GM19351 (cell line): ENCODE results near the gene DNAJC22.
"Not testable (repeated sequence)": the region's sequence is repeated elsewhere in the genome, so short reads cannot be mapped to it uniquely, and the experiment has no call there.

ENCODE experiments used
- ATAC-seq: cut with Tn5 transposase; IDR thresholded peaks from one replicate; pipeline ENCODE4 v1.9.1; 2021; ENCODE audit warnings: mild to moderate bottlenecking, moderate library complexity; ENCODE audit not compliant: unreplicated experiment

Gene DNAJC22

GRCh38 chr12:49346659-49347310 lies at the start of gene DNAJC22:
DNAJC22 (plus strand) TSS chr12:49346888; CDS start chr12:49348873, 1,985 bp downstream.
- no peak for ATAC-seq

GRCh38 chr12:49297695-49298060 lies 49.0 kb upstream of the DNAJC22 start:
- ATAC-seq: no peak

DNA sequence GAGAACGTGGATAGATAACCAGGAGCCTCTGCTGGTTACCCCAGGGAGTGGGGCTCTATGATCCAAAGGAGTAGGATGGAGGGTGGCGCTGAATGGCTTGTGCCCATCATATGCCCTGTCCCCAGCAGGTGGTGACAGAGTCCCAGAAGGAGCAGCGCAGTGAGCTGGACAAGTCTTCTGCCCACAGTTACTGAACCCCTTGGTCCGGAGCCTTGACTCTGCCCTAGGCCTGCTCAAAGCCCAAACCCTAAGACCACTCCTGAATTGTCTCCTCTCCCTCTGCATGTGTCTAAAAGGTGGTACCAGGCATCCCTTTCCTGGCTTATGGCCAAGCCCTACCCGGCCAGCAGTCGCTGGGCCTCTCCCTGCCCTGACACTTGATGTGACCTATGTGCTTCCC lies 48.5 kb upstream of the DNAJC22 start:
- no peak for ATAC-seq

- ATAC-seq: no peak
Measured at GRCh38 chr12:49301760-49302159, 44.9 kb upstream of the DNAJC22 start.

DNA sequence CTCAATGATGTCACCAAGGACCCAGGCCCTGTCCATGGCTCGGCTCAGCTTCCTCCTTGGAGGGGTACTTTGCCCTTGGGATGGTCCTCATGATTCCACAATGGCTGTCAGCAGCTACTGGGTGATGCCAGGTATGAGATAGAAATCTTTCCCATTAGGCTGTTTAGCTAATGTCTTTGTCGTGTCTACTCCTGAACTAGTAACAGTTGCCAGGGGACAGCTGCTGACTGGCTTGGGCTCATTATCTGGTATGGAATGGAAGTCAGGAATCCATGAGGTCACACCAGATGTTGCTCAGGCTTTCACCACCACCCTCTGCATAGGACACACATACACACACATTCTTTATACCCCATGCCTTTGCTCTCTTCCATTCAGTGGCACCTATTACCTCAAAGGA lies 42.5 kb upstream of the DNAJC22 start:
- no peak for ATAC-seq

DNA sequence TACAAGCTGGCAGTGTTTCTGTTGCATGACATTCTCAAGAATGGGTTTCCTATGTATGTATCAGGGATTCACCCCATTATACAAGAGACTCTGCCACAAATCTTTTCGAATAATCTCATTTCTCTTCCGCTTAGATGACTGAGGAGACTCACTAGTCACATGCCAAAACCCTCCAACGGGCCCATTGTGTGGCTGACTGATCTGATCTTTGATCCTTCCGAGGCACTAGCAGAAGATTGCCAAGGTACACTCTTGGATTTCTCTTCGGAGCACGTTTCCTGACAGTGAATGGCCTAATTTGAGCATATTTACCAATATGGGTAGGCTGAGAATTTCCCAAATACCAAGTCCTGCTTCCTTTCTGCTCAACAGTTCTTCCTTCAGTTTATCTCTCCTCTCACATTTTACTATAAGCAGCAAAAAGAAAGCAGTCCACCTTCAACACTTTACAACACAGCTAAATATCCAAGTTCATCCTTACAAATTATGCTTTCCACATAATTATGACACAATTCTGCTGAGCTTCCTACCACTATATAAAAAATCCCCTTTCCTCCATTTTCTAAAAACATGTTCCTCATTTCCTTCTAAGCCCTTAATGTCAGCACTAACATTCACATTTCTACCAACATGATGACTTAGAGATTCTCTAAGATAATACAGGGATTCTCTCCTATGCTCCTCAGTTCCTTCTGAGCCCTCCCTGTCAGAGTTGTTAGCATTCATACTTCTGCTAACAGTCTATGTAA lies 40.8 kb upstream of the DNAJC22 start:
- ATAC-seq: no peak

DNA sequence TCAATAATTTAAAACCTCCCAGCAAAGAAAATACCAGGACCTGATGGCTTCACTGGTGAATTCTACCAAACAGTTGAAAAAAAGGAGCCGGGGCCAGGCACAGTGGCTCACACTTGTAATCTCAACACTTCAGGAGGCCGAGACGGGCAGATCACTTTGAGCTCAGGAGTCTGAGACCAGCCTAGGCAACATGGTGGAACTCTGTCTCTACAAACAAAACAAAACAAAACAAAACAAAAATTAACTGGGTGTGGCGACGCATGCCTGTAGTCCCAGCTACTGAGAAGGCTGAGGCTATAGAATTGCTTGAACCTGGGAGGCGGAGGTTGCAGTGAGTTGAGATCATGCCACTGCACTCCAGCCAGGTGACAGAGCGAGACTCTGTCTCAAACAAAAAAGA lies 37.3 kb upstream of the DNAJC22 start:
- ATAC-seq: no peak

DNA sequence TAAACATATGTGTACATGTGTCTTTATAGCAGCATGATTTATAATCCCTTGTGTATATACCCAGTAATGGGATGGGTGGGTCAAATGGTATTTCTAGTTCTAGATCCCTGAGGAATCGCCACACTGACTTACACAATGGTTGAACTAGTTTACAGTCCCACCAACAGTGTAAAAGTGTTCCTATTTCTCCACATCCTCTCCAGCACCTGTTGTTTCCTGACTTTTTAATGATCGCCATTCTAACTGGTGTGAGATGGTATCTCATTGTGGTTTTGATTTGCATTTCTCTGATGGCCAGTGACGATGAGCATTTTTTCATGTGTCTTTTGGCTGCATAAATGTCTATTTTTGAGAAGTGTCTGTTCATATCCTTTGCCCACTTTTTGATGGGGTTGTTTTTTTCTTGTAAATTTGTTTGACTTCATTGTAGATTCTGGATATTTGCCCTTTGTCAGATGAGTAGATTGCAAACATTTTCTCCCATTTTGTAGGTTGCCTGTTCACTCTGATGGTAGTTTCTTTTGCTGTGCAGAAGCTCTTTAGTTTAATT lies 36.2 kb upstream of the DNAJC22 start:
- not testable (repeated sequence) for ATAC-seq

DNA sequence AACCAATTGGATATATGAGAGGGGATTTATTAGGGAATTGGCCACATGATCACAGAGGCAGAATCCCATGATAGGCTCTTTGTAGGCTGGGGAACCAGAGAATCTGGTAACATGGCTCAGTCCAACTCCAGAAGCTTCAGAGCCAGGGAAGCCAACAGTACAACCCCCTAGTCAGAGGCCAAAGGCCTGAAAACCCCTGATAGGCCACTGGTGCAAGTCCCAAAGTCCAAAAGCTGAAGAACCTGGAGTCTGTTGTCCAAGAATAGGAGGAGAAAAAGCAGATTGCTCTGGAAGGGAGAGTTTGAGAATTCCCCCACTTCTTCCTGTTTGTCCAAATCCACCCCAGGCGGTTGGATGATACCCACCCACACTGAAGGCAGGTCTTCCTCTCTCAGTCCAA lies 31.9 kb upstream of the DNAJC22 start:
- ATAC-seq: no peak

- ATAC-seq: not testable (repeated sequence)
Measured at GRCh38 chr12:49317118-49317517, 29.6 kb upstream of the DNAJC22 start.

DNA sequence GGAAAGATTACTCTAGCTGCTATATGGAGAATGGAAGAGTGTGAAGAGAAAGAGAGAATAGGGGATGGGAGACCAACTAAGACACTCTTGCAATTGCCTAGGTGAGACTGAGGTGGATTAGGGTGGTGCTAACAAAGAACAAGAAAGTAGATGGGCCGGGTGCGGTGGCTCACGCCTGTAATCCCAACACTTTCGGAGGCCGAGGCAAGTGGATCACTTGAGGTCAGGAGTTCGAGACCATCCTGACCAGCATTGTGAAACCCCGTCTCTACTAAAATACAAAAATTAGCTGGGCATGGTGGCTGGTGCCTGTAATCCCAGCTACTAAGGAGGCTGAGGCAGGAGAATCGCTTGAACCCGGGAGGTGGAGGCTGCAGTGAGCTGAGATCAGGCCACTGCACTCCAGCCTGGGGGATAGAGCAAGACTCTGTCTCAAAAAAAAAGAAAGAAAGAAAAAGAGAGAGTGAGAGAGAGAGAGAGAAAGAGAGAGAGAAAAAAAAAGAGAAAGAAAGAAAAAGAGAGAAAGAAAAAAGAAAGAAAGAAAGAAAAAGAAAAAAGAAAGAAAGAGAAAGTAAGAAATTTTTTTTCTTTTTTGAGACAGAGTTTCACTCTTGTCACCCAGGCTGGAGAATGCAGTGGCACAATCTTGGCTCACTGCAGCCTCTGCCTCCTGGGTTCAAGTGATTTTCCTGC lies 26.1 kb upstream of the DNAJC22 start:
- not testable (repeated sequence) for ATAC-seq

- no peak for ATAC-seq
Measured at GRCh38 chr12:49322367-49322707, 24.4 kb upstream of the DNAJC22 start.

GRCh38 chr12:49322708-49323523 lies 23.8 kb upstream of the DNAJC22 start, which contains the start of gene TROAP:
TROAP (plus strand) TSS chr12:49323255; CDS start chr12:49323609, 354 bp downstream.
- ATAC-seq: peak; percentile 98

DNA sequence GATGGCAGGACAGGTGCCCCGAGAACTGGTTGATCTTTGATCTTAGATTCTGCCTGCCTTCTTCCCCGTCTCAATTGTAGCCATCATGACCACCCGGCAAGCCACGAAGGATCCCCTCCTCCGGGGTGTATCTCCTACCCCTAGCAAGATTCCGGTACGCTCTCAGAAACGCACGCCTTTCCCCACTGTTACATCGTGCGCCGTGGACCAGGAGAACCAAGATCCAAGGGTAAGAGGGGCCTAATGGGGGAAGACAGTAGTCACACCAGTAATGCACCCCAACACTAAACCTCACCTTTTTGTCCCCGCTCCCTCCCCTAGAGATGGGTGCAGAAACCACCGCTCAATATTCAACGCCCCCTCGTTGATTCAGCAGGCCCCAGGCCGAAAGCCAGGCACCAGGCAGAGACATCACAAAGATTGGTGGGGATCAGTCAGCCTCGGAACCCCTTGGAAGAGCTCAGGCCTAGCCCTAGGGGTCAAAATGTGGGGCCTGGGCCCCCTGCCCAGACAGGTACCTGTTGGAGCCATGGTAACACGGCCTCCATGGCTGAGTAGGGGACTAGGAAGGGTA lies 23.1 kb upstream of the DNAJC22 start:
- ATAC-seq: no peak

DNA sequence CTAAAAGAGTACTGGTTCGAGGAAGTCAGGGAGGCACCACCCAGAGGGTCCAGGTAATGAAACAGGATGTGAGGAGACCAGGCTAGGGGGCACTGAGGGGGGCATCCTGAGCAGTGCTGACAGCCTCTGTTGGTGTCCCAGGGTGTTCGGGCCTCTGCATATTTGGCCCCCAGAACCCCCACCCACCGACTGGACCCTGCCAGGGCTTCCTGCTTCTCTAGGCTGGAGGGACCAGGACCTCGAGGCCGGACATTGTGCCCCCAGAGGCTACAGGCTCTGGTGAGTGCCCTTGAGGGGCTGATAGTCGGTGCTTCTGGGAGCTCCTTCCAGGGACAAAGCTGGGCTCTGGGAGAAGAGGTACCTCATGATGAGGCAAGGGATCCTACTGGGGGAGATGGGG lies 21.1 kb upstream of the DNAJC22 start:
- no peak for ATAC-seq

DNA sequence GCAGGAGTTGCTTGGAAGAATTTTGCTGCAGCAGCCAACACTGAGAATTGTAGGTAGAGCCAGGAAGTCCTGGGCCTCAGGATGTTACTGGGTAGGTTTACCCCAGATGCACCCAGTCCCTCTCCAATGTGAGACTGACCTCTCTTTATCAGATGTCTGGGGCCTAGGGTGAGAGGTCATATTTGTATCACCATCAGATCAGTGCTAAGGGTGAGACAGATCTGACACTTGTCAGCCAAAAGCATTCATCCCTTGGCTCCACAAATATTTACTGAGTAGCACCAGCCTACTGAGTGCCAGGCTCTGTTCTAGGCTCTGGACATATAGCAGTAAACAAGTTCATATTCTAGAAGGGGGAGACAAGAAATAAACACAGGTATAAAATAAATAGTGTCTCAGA lies 19.3 kb upstream of the DNAJC22 start:
- no peak for ATAC-seq

GRCh38 chr12:49327887-49328286 lies 18.8 kb upstream of the DNAJC22 start:
- ATAC-seq: no peak

DNA sequence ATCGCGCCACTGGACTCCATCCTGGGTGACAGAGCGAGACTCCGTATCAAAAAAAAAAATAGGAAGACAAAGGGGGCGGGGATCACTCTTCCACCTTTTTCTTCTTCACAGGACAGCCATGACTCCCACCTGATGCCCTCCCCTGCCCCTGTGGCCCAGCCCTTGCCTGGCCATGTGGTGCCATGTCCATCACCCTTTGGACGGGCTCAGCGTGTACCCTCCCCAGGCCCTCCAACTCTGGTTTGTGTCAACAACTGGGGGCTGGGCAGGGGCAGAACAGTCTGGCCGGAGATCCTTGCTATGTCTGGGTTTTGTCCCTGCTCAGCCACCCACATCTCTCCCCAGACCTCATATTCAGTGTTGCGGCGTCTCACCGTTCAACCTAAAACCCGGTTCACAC lies 17.9 kb upstream of the DNAJC22 start:
- no peak for ATAC-seq

DNA sequence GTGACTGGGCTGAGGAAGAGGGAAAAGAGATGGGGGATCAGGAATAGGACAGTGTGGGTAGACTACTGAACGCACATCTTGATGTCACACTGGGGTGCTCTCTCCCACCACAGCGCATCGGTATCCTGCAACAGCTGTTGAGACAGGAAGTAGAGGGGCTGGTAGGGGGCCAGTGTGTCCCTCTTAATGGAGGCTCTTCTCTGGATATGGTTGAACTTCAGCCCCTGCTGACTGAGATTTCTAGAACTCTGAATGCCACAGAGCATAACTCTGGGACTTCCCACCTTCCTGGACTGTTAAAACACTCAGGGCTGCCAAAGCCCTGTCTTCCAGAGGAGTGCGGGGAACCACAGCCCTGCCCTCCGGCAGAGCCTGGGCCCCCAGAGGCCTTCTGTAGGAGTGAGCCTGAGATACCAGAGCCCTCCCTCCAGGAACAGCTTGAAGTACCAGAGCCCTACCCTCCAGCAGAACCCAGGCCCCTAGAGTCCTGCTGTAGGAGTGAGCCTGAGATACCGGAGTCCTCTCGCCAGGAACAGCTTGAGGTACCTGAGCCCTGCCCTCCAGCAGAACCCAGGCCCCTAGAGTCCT lies 16.6 kb upstream of the DNAJC22 start:
- ATAC-seq: no peak
